NCI-H2029 (cell line): ENCODE results near the gene EDN2.

Source experiments
- DNase-seq: peaks from one replicate; lab custom pipeline; 2025; lab: John Stamatoyannopoulos, UW

EDN2 gene

DNA sequence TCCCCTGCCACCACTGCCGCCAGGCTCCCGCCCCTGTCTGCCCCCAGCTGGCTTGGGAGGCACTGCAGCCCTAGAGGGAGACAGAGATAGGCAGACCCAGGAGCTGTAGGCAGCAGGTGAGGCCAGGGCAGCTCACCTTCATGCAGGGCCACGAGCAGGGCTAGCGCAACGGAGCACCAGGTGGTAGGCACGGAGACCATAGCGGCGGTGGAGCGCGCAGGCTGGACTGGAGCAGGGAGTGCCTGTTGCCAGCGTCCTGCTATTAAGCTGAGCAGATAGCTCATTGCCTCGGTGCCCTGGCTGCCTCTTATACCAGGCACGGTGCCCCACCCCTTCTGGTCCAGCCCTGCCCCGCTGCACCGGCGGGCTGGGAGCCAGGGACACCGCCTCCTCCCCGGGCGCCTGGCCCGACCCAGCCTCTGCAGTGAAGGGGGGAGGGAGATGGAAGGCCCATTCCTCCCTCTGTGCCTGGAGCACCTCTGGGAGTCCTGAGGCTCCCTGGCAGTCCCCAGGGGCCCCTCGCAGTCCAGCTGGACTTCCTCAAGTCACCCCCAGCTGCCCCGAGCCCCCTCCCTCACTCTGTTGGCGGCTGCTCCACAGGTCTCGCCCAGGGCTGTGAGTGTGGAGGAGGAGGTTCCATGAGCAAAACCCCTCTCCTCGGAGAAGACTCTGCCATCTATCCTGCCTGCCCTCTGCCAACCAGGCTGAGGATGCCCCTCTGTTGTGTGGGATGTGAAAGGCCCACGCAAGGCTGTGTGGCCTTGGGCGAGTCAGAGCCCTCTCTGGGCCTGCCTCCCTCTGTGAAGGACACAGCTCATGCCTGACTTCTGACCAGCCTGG, at the start of gene EDN2:
Gene EDN2 (minus strand): TSS at position 282 of the 840 bp plus-strand sequence. CDS start 82 bp downstream, at position 200.
- peak; percentile 100 for DNase-seq

DNA sequence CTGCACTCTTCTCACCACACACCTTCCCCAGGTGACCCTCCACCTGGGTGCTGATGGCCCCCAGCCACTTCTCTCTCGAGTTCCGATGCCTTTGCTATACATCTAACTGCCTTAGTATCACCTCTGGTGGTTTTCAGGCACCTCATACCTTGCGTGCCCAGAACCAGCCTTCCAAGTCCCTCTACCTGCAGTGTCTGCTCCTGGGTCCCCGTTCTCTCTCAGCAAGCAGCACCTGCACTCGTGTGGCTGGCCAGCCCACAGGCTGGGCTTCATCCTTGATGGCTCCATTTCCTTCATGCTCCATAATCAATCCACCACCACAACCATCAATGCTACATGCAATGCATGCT, 49.2 kb upstream of the EDN2 start:
- DNase-seq = no peak

- no peak for DNase-seq
Observed at GRCh38 chr1:41533016-41533730, 48.7 kb upstream of the EDN2 start.

DNA sequence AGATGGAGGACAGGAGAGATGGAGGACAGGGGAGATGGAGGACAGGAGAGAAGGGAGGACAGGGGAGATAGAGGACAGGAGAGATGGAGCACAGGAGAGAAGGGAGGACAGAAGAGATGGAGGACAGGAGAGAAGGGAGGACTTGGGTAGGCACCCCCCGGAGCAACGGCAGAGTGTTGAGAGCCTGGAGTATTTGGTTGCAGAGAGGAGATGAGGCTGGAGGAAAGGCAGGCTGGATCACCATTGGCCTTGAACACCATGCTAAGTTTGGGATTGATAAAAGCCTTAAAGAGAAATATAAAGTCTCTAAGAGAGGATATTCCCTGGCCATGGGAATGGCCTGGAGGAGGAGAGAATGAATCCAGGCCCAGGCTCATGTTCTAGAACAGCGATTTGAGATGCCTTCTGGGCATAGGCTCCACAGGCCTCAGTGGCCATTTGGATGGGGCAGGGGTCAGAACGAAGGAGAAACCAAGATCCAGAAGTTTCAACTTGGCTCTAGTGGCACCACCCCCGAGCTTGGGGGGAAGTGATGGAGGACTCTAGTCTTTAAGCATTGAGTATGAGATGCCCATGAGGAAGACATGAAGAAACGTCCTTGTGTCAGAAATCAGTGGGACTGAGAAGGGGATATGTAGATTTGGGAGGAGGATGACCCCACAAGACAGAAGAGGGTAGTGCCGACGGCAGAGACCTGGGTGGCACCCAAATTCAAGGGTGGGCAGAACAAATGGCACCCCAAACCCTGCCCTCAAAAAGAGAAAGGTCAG, 47.9 kb upstream of the EDN2 start:
- no peak for DNase-seq

GRCh38 chr1:41530411-41530810, 45.9 kb upstream of the EDN2 start:
- DNase-seq = no peak

- no peak for DNase-seq
Observed at GRCh38 chr1:41529621-41530395, 45.3 kb upstream of the EDN2 start.

DNA sequence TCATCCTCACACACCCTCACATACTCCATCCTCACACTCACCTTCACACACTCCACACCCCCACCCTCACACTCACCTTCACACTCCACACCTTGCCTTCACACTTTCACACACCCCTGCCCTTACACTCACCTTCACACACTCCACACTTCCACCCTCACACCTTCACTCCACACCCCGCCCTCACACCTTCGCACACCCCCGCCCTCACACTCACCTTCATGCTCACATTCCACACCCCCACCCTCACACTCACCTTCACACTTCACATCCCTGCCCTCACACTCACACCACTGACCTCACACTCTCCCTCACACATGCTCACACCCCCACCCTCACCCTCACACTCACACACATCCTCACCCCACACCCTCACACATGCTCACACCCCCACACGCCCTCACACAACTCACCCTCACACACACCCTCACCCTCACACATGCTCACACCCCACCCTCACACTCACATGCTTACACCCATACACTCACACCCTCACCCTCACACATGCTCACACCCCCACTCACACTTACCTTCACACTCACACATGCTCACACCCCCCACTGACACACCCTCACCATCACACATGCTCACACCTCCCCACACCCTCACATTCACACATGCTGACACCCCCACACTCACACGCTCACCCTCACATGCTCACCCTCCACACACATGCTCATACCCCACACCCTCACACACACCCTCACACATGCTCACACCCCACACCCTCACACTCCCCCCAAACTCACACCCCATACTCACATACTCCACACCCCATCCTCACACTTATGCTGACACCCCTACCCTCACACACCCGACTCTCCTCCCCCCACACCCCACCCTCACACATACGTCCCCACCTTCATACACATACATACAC, 44.5 kb upstream of the EDN2 start:
- no peak for DNase-seq

DNA sequence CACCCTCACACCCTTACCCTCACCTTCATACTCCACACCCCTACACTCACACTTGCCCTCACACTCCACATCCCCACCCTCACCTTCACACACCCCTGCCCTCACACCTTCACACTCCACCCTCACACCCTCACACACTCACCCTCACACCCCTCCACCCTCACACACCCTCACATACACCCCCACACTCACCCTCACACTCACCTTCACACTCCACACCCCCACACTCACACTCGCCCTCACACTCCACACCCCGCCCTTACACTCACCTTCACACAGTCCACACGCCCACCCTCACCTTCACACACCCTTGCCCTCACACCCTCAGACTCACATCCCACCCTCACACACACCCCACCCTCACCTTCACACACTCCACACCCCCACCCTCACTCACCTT, 43.6 kb upstream of the EDN2 start:
- no peak for DNase-seq

DNA sequence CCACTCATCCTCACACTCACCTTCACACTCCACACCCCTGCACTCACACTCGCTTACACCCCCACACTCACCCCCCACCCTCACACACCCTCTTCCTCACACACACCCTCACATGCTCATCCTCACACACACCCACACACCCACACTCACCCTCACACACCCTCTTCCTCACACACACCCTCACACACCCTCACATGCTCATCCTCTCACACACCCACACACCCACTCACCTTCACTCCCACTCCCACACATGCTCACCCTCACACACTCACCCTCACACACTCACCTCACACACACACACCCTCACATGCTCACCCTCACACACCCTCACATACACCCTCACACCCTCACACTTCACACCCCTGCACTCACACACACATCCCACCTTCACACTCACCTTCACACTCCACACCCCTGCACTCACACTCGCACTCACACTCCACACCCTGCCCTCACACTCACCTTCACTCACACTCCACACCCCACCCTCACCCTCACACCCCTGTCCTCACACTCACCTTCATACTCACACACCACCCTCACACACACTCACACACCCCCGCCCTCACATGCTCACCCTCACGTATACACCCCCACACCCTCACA, 42.6 kb upstream of the EDN2 start:
- no peak for DNase-seq

DNA sequence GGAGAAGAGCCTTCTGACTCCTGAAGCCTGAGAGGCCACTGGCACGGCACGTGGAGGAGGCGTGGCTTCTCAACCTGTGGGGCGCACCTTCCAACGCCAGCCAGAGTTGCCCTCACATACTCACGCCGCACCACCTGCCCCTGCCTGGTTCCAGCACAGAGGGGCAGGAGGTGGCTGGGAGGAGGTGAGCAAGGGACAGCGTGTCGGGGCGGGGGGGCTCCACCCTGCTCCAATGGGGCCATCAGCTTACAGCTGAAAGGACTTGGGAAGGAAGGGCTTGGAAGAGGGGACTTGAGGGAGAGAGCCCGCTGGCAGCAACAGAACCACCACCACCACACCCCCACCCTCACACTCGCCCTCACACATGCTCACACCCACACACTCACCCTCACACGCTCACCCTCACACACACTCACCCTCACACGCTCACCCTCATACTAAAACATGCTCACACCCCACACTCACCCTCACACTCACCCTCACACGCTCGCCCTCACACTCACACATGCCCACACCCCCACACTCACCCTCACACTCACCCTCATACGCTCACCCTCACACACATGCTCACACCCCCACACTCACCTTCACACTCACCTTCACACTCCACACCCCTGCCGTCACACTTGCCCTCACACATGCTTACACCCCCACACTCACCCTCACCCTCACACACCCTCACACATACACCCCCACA, 41.6 kb upstream of the EDN2 start:
- DNase-seq = peak; percentile 83

DNA sequence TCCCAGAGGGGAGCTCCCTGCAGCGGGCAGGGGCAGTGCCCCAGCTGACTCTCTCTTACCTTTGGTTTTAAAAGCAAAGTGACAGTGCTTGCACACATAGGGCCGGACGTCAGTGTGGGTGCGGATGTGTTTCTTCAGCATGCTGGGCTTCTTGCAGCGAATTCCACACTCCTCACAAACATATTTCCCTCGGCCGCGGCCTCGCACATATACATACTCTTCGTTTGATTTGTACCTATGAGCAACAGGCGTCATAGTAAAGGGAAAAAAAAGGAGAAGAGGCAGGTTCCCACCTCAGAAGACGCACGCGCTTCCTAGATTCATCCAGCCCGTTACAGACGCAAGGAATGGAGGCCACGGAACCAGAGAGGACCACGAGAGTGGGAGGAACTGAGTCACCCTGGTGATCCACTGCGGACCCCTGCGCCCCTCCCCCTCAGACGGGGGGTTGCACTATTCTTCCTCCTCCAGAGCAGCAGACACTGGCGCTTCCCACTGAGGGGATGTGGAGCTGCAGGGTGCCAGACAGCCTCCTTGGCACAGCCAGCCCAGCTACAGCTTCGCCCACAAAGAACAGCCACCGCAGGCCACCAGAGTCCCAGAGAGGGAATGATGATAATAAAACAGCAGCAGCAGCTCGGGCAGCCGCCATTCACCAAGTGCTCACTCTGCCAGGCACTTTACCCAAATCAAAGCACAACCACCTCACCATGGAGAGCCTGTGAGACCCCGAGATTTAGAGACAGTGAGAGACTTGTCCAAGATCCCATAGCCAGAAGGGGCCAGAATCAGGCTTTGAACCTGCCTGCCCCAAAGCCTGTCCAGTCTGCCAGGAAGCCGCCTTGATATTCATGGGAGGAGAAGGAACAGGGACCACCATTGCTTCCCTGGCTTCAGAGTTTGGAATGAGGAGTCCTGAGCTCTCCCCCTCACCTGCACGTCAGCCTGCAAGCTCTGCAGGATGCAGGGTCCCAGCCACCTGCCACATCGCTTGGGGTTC, 40.5 kb upstream of the EDN2 start:
- no peak for DNase-seq

- no peak for DNase-seq
Observed at GRCh38 chr1:41523949-41524675, 39.6 kb upstream of the EDN2 start.

GRCh38 chr1:41523071-41523470, 38.6 kb upstream of the EDN2 start:
- no peak for DNase-seq

DNA sequence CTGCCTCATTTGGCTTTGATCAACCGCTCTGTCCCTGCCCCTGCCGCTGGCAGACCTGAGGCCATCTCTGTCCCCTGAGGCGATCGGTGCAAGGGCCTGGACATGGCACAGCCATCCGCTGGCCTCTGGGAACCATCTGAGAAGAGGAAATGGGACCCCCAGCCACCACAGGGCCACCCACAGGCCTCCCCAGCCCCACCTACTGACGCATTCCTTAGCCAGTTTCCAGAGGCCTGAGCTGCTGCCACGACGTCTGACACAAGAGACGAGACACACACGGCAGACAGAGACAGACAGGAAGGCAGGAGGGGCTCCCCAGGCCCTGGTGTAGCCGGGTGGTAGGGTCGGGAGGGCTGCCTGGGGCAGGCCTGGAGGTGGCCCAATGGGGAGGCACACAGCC, 37.3 kb upstream of the EDN2 start:
- no peak for DNase-seq

DNA sequence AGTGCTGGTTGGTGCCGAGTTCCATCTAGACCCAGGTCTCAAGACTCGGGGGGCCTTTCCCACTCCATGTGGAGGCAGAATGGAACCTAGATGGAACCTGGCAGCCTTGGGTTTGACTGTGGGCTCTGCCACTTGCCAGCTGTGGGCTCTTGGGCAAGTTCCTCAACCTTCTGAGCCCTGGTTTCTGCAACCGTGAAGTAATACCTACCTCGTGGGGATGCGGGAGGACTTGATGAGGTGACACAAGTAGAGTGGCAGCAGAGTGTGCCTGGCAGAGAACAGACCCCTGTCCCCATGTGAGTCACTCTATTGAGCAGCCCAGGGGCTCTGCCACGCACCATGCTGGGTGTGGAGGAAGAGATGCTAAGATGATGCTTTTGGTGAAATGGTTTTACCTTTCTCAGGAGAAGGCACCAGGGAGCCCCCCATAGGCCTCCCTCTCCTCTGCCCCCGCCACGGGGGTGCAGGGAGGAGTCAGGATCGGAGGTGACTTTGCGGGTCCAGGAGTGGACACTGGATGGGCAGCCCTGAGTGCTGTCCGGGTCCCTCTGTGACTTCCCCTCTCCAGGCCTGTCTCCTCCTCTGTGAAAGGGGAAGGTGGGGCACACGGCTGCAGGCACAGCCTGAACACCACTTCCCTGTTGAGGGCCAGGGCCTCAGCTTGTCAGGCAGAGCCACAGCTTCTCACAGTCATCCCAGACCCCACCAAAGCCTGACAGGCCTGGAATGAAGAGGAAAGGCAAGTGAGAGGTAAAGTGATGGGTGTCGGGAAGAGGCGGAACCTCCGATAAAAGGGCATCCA, 36.7 kb upstream of the EDN2 start:
- DNase-seq = no peak

- no peak for DNase-seq
Observed at GRCh38 chr1:41519667-41520066, 35.2 kb upstream of the EDN2 start.

DNA sequence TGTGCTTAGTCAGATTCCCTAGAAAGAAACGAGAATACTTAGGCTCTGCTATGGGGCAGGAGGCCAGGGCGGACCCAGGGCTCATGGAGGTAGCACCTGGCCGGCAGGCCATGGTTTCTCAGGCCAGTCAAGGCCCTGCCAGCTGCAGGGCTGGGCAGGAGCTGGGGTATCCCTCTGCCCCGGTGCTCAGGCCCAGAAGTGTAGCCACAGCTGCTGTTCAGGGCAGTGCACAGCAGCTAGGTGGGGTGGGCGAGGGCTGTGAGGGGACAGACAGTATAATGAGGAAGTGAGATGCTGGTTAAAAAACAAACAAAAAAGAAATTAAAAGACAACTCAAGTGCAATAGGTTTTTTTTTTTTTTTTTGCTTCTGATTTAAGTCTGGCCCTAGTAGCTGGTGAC, 34.0 kb upstream of the EDN2 start:
- DNase-seq = no peak
